Endothelial cell of umbilical vein (primary cell): ENCODE measurements around the gene ASB10. TPM values are rescaled to one million over a fixed set of nuclear protein-coding genes. Genes with fewer than 3 reads are reported as not detected.

Experiments used
- BruUV-seq: library from RNA; stranded (reverse); fragments of 400-500 nt; replicated peaks from 2 replicates; lab custom pipeline; 2021; lab: Mats Ljungman, UMichigan
- CTCF ChIA-PET: fragments of 300-600, 350-600 bp; sonication (Branson Sonifier 250); formaldehyde crosslinking; loops from one replicate; lab custom pipeline; 2021; ENCODE audit warnings: antibody characterized with exemption, inconsistent platforms; lab: Charles Lee
- POLR2A ChIA-PET: fragments of 300-600, 350-600 bp; sonication (Branson Sonifier 250); formaldehyde crosslinking; loops from one replicate; lab custom pipeline; 2021; ENCODE audit warnings: antibody characterized with exemption, inconsistent platforms; lab: Charles Lee
- DNase-seq: peaks from one replicate; pipeline ENCODE4 v3.0.0-alpha.2; 2011; ENCODE audit warnings: low read depth, low spot score
- FAIRE-seq: peaks from 2 replicates; lab custom pipeline; 2011; peaks lifted over from hg19 to GRCh38; lab: Jason Lieb, UNC
- H2AFZ ChIP-seq: 2 replicates; pipeline ENCODE4 v1.6.0; 2012; ENCODE audit warnings: low read depth, low read length, control low read depth, inconsistent platforms
- H3K27ac ChIP-seq: 2 replicates; pipeline ENCODE4 v1.5.1; 2011; ENCODE audit warnings: low read depth, mild to moderate bottlenecking, control low read depth, low read length, moderate library complexity; ENCODE audit not compliant: insufficient read depth
- H3K27me3 ChIP-seq, 2 experiments: 2 replicates each; pipeline versions ENCODE4 v1.6.0 to v1.6.1; 2011; ENCODE audit warnings: low read length in 2 of 2, mixed read lengths in 1 of 2; ENCODE audit not compliant: control insufficient read depth in 2 of 2, insufficient read depth in 2 of 2
- H3K36me3 ChIP-seq, 2 experiments: 2 replicates in 1 of 2; 3 replicates in 1 of 2; pipeline ENCODE4 v1.5.1; 2011; ENCODE audit warnings: low read length in 2 of 2, mild to moderate bottlenecking in 1 of 2, moderate library complexity in 1 of 2; ENCODE audit not compliant: control insufficient read depth in 2 of 2, insufficient read depth in 2 of 2; ENCODE audit errors: extremely low read depth in 1 of 2
- H3K4me1 ChIP-seq: 3 replicates; pipeline ENCODE4 v1.5.1; 2011; ENCODE audit warnings: mild to moderate bottlenecking, low read length; ENCODE audit not compliant: control insufficient read depth, insufficient read depth; ENCODE audit errors: extremely low read depth
- H3K4me2 ChIP-seq: 2 replicates; pipeline ENCODE4 v1.6.1; 2011; ENCODE audit warnings: low read length, control low read depth, mixed read lengths; ENCODE audit not compliant: insufficient read depth
- H3K4me3 ChIP-seq, 3 experiments: fragments of 200-600 bp in 1 of 3; sonication (generic), shearing (Covaris generic) in 1 of 3; replicated peaks in 1 of 3; 2 replicates each; pipeline ENCODE4 v1.5.1; 2011 to 2016; ENCODE audit warnings: control low read depth in 3 of 3, low read length in 3 of 3, mild to moderate bottlenecking in 2 of 3, inconsistent platforms in 1 of 3, low read depth in 1 of 3, moderate library complexity in 1 of 3; ENCODE audit not compliant: insufficient read depth in 1 of 3
- H3K79me2 ChIP-seq: 2 replicates; pipeline ENCODE4 v1.6.0; 2012; ENCODE audit warnings: low read length, inconsistent platforms; ENCODE audit not compliant: control insufficient read depth, insufficient read depth
- H3K9ac ChIP-seq: replicated peaks from 2 replicates; pipeline ENCODE3; 2011; ENCODE audit warnings: low read length, control low read depth; ENCODE audit not compliant: insufficient read depth; ENCODE audit errors: extremely low read depth
- H3K9me1 ChIP-seq: replicated peaks from 3 replicates; pipeline ENCODE4 v1.6.0; 2011; ENCODE audit warnings: mild to moderate bottlenecking, low read length; ENCODE audit not compliant: control insufficient read depth, insufficient read depth; ENCODE audit errors: extremely low read depth
- H3K9me3 ChIP-seq: replicated peaks from 2 replicates; pipeline ENCODE4 v1.5.1; 2012; ENCODE audit warnings: low read length, inconsistent platforms; ENCODE audit not compliant: control insufficient read depth, insufficient read depth
- H4K20me1 ChIP-seq: replicated peaks from 2 replicates; pipeline ENCODE3; 2011; ENCODE audit warnings: mild to moderate bottlenecking, low read length; ENCODE audit not compliant: control insufficient read depth, insufficient read depth; ENCODE audit errors: extremely low read depth
- CTCF ChIP-seq, 2 donors: IDR thresholded peaks; 1 replicate in 1 of 2; 2 replicates in 1 of 2; pipeline ENCODE4 v1.5.1; 2011; ENCODE audit warnings: low read length in 2 of 2, mild to moderate bottlenecking in 2 of 2, moderate library complexity in 2 of 2, control low read depth in 1 of 2, inconsistent platforms in 1 of 2, low read depth in 1 of 2; ENCODE audit not compliant: insufficient read depth in 1 of 2; ENCODE audit errors: extremely low read depth in 1 of 2
- EZH2 ChIP-seq: IDR thresholded peaks from 2 replicates; pipeline ENCODE4 v1.6.1; 2012; ENCODE audit warnings: borderline replicate concordance, low read depth, mild to moderate bottlenecking, moderate library complexity, low read length, inconsistent platforms; ENCODE audit not compliant: severe bottlenecking
- FOS ChIP-seq: IDR thresholded peaks from 2 replicates; pipeline ENCODE4 v1.6.1; 2011; ENCODE audit warnings: mild to moderate bottlenecking, low read length, moderate library complexity, borderline replicate concordance; ENCODE audit not compliant: insufficient read depth
- GATA2 ChIP-seq: IDR thresholded peaks from 2 replicates; pipeline ENCODE4 v1.7.0; 2011; ENCODE audit warnings: low read depth, mild to moderate bottlenecking, moderate library complexity, mixed read lengths, low read length; ENCODE audit not compliant: insufficient read length, insufficient read depth
- JUN ChIP-seq: IDR thresholded peaks from 2 replicates; pipeline ENCODE4 v1.6.1; 2011; ENCODE audit warnings: borderline replicate concordance, low read depth; ENCODE audit not compliant: insufficient read length, insufficient read depth
- MAX ChIP-seq: IDR thresholded peaks from 2 replicates; pipeline ENCODE4 v1.6.1; 2011; ENCODE audit not compliant: insufficient read depth, insufficient read length
- MYC ChIP-seq: IDR thresholded peaks from one replicate; pipeline ENCODE4 v1.6.1; 2011; ENCODE audit warnings: mild to moderate bottlenecking, low read depth, low read length
- POLR2A ChIP-seq: IDR thresholded peaks from 2 replicates; pipeline ENCODE4 v1.6.1; 2012; ENCODE audit warnings: low read depth, mild to moderate bottlenecking, control low read depth, low read length
- POLR2AphosphoS5 ChIP-seq: IDR thresholded peaks from 2 replicates; pipeline ENCODE4 v1.6.1; 2012; ENCODE audit warnings: low read depth, mild to moderate bottlenecking, control low read depth, low read length, moderate library complexity; ENCODE audit not compliant: insufficient read depth
- dilution Hi-C: fragments of 300-500 bp; cut with MboI; formaldehyde crosslinking; loops from one replicate; pipeline ENCODE4 v1.15.0; 2019; ENCODE audit warnings: low sequenced_read_pairs; ENCODE audit not compliant: extremely low pct_ligation_motif_present
- intact Hi-C: fragments of 100-400 bp; cut with micrococcal nuclease; formaldehyde crosslinking; loops from one replicate; pipeline ENCODE4 v1.10.0; 2022
- polyA plus RNA-seq, 4 experiments: library from polyadenylated mRNA; depleted of rRNA in 3 of 4; stranded (reverse) in 3 of 4; unstranded in 1 of 4; fragments of >200 nt; gene quantifications; 2 replicates each; pipeline versions ENCODE4 v1.2.1 to v1.2.3, GENCODE V29; 2011 to 2012; ENCODE audit warnings: missing spikeins in 1 of 4
- total RNA-seq: library from RNA; stranded (reverse); gene quantifications from 2 replicates; pipeline ENCODE4 v1.2.3, GENCODE V29; 2021

Gene ASB10
- total and polyA plus RNA-seq, 2 donors (not counting 3 experiments of a cell fraction or from before 2014, with no cell fraction given) = not detected

GRCh38 chr7:151179287-151179860, 7.7 kb downstream of the ASB10 start:
- Histone ChIP-seq H4K20me1 (no peaks in the 10 kb centered on the region), H3K4me1 (no peaks in the 10 kb centered on the region), H3K4me3 (no peak overlapping the region), H3K36me3 (no peaks in the 10 kb centered on the region), H3K27me3 (peaks cover 3 to 10% of the 10 kb centered on the region in 2 experiments), H3K79me2 (no peaks in the 10 kb centered on the region), H2AFZ (no peak overlapping the region), H3K4me2 (no peak overlapping the region), H3K9me3 (no peaks in the 10 kb centered on the region), H3K27ac (no peak overlapping the region), H3K9ac (no peak overlapping the region), H3K9me1 (no peaks in the 10 kb centered on the region)
- no peak for TF ChIP-seq MYC
- TF ChIP-seq CTCF (IDR thresholded peaks at IDR 0.05; ENCODE audit: extremely low read depth in 1 of 2, insufficient read depth in 1 of 2, low read depth in 1 of 2, low read length in 2 of 2) = no peak
- no peak for TF ChIP-seq POLR2AphosphoS5
- TF ChIP-seq JUN = no peak
- no peak for TF ChIP-seq EZH2
- TF ChIP-seq FOS = no peak
- no peak for TF ChIP-seq MAX
- no peak for TF ChIP-seq POLR2A
- TF ChIP-seq GATA2 = no peak
- ChIA-PET CTCF (interaction anchor here (0.9 to 1.6 kb wide), 3 partner anchors 10 to 55 kb away, joined by 4 to 5 read pairs (median 4); partner anchors contain the start of gene GBX1), POLR2A (no interaction called here)
- DNase-seq (no peak), FAIRE-seq (no peak)
- dilution Hi-C loops = no loop called here
- no TSS peak for BruUV-seq
- intact Hi-C loops = no loop called here
